HEK293 (cell line): Measurements from ENCODE around the gene CACNA1B.

ENCODE experiments used
- FEZF1 ChIP-seq: fragments of 450-650 bp; formaldehyde crosslinking; IDR thresholded peaks from 2 replicates; pipeline ENCODE4 v1.5.1; 2016; ENCODE audit warnings: missing biosample characterization, missing genetic modification characterization
- GLI4 ChIP-seq: fragments of 450-650 bp; formaldehyde crosslinking; IDR thresholded peaks from 2 replicates; pipeline ENCODE4 v1.5.1; 2016; ENCODE audit warnings: missing biosample characterization, missing genetic modification characterization
- HOXA7 ChIP-seq: sonication (generic); formaldehyde crosslinking; IDR thresholded peaks from 2 replicates; pipeline ENCODE4 v1.8.1; 2022; ENCODE audit warnings: missing genetic modification reagents, borderline replicate concordance
- HOXD13 ChIP-seq: sonication (generic); formaldehyde crosslinking; IDR thresholded peaks from 2 replicates; pipeline ENCODE4 v1.8.0; 2022; ENCODE audit warnings: missing genetic modification reagents, borderline replicate concordance
- KLF8 ChIP-seq: fragments of 450-650 bp; formaldehyde crosslinking; IDR thresholded peaks from 2 replicates; pipeline ENCODE4 v1.5.1; 2016; ENCODE audit warnings: missing biosample characterization, missing genetic modification characterization
- ZFP37 ChIP-seq: fragments of 450-650 bp; formaldehyde crosslinking; IDR thresholded peaks from 2 replicates; pipeline ENCODE4 v1.5.1; 2016; ENCODE audit warnings: missing biosample characterization, missing genetic modification characterization
- ZNF16 ChIP-seq: fragments of 450-650 bp; formaldehyde crosslinking; IDR thresholded peaks from 2 replicates; pipeline ENCODE4 v1.5.1; 2016; ENCODE audit warnings: low read depth, missing biosample characterization, missing genetic modification characterization
- ZNF169 ChIP-seq: fragments of 450-650 bp; formaldehyde crosslinking; IDR thresholded peaks from 2 replicates; pipeline ENCODE4 v1.5.1; 2016; ENCODE audit warnings: missing biosample characterization, missing genetic modification characterization
- ZNF19 ChIP-seq: fragments of 450-650 bp; formaldehyde crosslinking; IDR thresholded peaks from 2 replicates; pipeline ENCODE4; 2016; ENCODE audit warnings: missing biosample characterization, missing genetic modification characterization, low read depth
- ZNF2 ChIP-seq: fragments of 450-650 bp; formaldehyde crosslinking; IDR thresholded peaks from 2 replicates; pipeline ENCODE4 v1.5.1; 2016; ENCODE audit warnings: missing biosample characterization, missing genetic modification characterization
- ZNF404 ChIP-seq: fragments of 450-650 bp; formaldehyde crosslinking; IDR thresholded peaks from 2 replicates; pipeline ENCODE4 v1.5.1; 2017; ENCODE audit warnings: missing biosample characterization, missing genetic modification characterization
- ZNF433 ChIP-seq: fragments of 450-650 bp; formaldehyde crosslinking; IDR thresholded peaks from 2 replicates; pipeline ENCODE4 v1.5.1; 2016; ENCODE audit warnings: missing biosample characterization, missing genetic modification characterization, low read depth
- ZNF549 ChIP-seq: fragments of 450-650 bp; IDR thresholded peaks from 2 replicates; pipeline ENCODE4 v1.5.1; 2018; ENCODE audit warnings: missing biosample characterization, missing genetic modification characterization, mild to moderate bottlenecking, inconsistent platforms, moderate library complexity
- ZNF571 ChIP-seq: fragments of 450-650 bp; formaldehyde crosslinking; IDR thresholded peaks from 2 replicates; pipeline ENCODE4 v1.5.0; 2017; ENCODE audit warnings: missing biosample characterization, missing genetic modification characterization
- ZNF610 ChIP-seq: fragments of 450-650 bp; formaldehyde crosslinking; IDR thresholded peaks from 2 replicates; pipeline ENCODE4 v1.5.1; 2016; ENCODE audit warnings: missing biosample characterization, missing genetic modification characterization, borderline replicate concordance
- ZNF629 ChIP-seq: fragments of 450-650 bp; formaldehyde crosslinking; IDR thresholded peaks from 2 replicates; pipeline ENCODE4 v1.5.1; 2017; ENCODE audit warnings: missing biosample characterization, missing genetic modification characterization
- ZNF645 ChIP-seq: fragments of 450-650 bp; formaldehyde crosslinking; IDR thresholded peaks from 2 replicates; pipeline ENCODE4; 2016; ENCODE audit warnings: missing biosample characterization, missing genetic modification characterization
- ZNF707 ChIP-seq: fragments of 450-650 bp; formaldehyde crosslinking; IDR thresholded peaks from 2 replicates; pipeline ENCODE4 v1.5.1; 2016; ENCODE audit warnings: missing biosample characterization, missing genetic modification characterization
- ZNF837 ChIP-seq: fragments of 450-650 bp; formaldehyde crosslinking; IDR thresholded peaks from 2 replicates; pipeline ENCODE4 v1.5.1; 2016; ENCODE audit warnings: missing biosample characterization, missing genetic modification characterization
- ZSCAN4 ChIP-seq: fragments of 450-650 bp; formaldehyde crosslinking; IDR thresholded peaks from 2 replicates; pipeline ENCODE4 v1.5.1; 2017; ENCODE audit warnings: missing biosample characterization, missing genetic modification characterization
- TF ChIP-seq, protein P1 (sequence below): fragments of 450-650 bp; formaldehyde crosslinking; IDR thresholded peaks from 2 replicates; pipeline ENCODE4 v1.5.1; 2016; ENCODE audit warnings: missing biosample characterization, missing genetic modification characterization
- TF ChIP-seq, protein P2 (sequence below): fragments of 450-650 bp; formaldehyde crosslinking; IDR thresholded peaks from 2 replicates; pipeline ENCODE4 v1.5.1; 2016; ENCODE audit warnings: missing biosample characterization, missing genetic modification characterization
- TF ChIP-seq, protein P3 (sequence below): sonication (generic); formaldehyde crosslinking; IDR thresholded peaks from 2 replicates; pipeline ENCODE4 v1.8.1; 2022; ENCODE audit warnings: mild to moderate bottlenecking, moderate library complexity, missing genetic modification reagents
- TF ChIP-seq, protein P4 (sequence below): fragments of 450-650 bp; formaldehyde crosslinking; IDR thresholded peaks from 2 replicates; pipeline ENCODE4 v1.5.1; 2016; ENCODE audit warnings: missing biosample characterization, missing genetic modification characterization
- TF ChIP-seq, protein P5 (sequence below): fragments of 450-650 bp; formaldehyde crosslinking; IDR thresholded peaks from 2 replicates; pipeline ENCODE4 v1.5.1; 2016; ENCODE audit warnings: missing biosample characterization, missing genetic modification characterization
- TF ChIP-seq, protein P6 (sequence below): fragments of 450-650 bp; formaldehyde crosslinking; IDR thresholded peaks from 2 replicates; pipeline ENCODE4 v1.5.1; 2017; ENCODE audit warnings: missing biosample characterization, missing genetic modification characterization

Gene CACNA1B

DNA sequence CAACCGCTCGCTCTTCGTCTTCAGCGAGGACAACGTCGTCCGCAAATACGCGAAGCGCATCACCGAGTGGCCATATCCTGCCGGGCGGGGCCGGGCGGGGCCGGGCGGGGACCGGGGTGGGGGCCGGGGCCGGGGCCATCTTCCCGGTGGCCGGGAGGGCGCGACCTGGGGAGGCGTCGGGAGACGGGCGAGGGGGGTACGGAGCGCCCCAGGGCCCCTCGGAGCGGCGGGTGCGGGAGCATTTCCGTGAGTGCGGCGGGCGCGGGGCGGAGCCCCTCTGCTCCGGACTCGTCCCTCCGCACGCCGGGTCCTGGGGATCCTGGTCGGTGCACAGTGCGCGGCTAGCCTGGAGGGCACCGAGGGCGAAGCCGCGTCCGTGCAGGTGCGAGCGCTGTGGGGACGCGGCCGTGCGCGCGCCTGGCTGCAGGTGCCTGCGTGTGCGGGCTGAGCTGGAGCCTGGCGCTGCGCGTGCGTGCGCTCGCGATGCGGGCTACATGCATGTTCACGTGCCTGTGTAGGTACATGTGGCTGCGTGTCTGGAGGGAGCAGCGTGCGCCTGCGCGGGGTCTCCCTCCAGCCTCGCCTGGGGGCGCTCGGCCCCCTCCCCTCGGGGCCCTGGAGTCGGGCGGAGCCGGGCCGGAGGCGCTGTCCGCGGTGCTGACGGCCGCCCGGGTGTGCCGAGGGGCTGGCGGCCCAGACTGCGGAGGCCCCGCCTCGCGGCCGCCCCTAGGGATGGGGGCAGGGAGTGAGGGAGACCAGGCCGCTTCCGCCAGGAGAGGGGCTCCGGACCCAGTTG lies 762 bp downstream of the CACNA1B start (continued):
- TF ChIP-seq, protein P1, sequence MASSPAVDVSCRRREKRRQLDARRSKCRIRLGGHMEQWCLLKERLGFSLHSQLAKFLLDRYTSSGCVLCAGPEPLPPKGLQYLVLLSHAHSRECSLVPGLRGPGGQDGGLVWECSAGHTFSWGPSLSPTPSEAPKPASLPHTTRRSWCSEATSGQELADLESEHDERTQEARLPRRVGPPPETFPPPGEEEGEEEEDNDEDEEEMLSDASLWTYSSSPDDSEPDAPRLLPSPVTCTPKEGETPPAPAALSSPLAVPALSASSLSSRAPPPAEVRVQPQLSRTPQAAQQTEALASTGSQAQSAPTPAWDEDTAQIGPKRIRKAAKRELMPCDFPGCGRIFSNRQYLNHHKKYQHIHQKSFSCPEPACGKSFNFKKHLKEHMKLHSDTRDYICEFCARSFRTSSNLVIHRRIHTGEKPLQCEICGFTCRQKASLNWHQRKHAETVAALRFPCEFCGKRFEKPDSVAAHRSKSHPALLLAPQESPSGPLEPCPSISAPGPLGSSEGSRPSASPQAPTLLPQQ, result peak; percentile 18; the same call in 1 of the 2 replicates
- TF ChIP-seq, protein P2, sequence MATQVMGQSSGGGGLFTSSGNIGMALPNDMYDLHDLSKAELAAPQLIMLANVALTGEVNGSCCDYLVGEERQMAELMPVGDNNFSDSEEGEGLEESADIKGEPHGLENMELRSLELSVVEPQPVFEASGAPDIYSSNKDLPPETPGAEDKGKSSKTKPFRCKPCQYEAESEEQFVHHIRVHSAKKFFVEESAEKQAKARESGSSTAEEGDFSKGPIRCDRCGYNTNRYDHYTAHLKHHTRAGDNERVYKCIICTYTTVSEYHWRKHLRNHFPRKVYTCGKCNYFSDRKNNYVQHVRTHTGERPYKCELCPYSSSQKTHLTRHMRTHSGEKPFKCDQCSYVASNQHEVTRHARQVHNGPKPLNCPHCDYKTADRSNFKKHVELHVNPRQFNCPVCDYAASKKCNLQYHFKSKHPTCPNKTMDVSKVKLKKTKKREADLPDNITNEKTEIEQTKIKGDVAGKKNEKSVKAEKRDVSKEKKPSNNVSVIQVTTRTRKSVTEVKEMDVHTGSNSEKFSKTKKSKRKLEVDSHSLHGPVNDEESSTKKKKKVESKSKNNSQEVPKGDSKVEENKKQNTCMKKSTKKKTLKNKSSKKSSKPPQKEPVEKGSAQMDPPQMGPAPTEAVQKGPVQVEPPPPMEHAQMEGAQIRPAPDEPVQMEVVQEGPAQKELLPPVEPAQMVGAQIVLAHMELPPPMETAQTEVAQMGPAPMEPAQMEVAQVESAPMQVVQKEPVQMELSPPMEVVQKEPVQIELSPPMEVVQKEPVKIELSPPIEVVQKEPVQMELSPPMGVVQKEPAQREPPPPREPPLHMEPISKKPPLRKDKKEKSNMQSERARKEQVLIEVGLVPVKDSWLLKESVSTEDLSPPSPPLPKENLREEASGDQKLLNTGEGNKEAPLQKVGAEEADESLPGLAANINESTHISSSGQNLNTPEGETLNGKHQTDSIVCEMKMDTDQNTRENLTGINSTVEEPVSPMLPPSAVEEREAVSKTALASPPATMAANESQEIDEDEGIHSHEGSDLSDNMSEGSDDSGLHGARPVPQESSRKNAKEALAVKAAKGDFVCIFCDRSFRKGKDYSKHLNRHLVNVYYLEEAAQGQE, result peak; percentile 96
- no peak for TF ChIP-seq ZNF549
- TF ChIP-seq, protein P3, sequence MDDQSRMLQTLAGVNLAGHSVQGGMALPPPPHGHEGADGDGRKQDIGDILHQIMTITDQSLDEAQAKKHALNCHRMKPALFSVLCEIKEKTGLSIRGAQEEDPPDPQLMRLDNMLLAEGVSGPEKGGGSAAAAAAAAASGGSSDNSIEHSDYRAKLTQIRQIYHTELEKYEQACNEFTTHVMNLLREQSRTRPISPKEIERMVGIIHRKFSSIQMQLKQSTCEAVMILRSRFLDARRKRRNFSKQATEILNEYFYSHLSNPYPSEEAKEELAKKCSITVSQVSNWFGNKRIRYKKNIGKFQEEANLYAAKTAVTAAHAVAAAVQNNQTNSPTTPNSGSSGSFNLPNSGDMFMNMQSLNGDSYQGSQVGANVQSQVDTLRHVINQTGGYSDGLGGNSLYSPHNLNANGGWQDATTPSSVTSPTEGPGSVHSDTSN, result peak; percentile 82; the same call in 1 of the 2 replicates
- no peak for TF ChIP-seq ZNF629 (tag by site-specific recombination)
- TF ChIP-seq ZNF610, result no peak
- TF ChIP-seq ZNF19 (tag by site-specific recombination), result no peak
- TF ChIP-seq HOXD13 (CRISPR knock-in tag), result no peak
- TF ChIP-seq, protein P4, sequence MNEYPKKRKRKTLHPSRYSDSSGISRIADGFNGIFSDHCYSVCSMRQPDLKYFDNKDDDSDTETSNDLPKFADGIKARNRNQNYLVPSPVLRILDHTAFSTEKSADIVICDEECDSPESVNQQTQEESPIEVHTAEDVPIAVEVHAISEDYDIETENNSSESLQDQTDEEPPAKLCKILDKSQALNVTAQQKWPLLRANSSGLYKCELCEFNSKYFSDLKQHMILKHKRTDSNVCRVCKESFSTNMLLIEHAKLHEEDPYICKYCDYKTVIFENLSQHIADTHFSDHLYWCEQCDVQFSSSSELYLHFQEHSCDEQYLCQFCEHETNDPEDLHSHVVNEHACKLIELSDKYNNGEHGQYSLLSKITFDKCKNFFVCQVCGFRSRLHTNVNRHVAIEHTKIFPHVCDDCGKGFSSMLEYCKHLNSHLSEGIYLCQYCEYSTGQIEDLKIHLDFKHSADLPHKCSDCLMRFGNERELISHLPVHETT (tag by site-specific recombination), result no peak
- no peak for TF ChIP-seq GLI4
- TF ChIP-seq ZNF433 (tag by site-specific recombination), result no peak
- no peak for TF ChIP-seq HOXA7 (CRISPR knock-in tag)
- TF ChIP-seq ZNF571, result no peak
- no peak for TF ChIP-seq ZNF2 (tag by site-specific recombination)
- TF ChIP-seq FEZF1 (tag by site-specific recombination), result no peak
- TF ChIP-seq, protein P5, sequence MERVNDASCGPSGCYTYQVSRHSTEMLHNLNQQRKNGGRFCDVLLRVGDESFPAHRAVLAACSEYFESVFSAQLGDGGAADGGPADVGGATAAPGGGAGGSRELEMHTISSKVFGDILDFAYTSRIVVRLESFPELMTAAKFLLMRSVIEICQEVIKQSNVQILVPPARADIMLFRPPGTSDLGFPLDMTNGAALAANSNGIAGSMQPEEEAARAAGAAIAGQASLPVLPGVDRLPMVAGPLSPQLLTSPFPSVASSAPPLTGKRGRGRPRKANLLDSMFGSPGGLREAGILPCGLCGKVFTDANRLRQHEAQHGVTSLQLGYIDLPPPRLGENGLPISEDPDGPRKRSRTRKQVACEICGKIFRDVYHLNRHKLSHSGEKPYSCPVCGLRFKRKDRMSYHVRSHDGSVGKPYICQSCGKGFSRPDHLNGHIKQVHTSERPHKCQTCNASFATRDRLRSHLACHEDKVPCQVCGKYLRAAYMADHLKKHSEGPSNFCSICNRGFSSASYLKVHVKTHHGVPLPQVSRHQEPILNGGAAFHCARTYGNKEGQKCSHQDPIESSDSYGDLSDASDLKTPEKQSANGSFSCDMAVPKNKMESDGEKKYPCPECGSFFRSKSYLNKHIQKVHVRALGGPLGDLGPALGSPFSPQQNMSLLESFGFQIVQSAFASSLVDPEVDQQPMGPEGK (tag by site-specific recombination), result peak; percentile 77
- TF ChIP-seq, protein P6, sequence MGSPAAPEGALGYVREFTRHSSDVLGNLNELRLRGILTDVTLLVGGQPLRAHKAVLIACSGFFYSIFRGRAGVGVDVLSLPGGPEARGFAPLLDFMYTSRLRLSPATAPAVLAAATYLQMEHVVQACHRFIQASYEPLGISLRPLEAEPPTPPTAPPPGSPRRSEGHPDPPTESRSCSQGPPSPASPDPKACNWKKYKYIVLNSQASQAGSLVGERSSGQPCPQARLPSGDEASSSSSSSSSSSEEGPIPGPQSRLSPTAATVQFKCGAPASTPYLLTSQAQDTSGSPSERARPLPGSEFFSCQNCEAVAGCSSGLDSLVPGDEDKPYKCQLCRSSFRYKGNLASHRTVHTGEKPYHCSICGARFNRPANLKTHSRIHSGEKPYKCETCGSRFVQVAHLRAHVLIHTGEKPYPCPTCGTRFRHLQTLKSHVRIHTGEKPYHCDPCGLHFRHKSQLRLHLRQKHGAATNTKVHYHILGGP (tag by site-specific recombination), result no peak
- no peak for TF ChIP-seq ZNF404 (tag by site-specific recombination)
- TF ChIP-seq KLF8 (tag by site-specific recombination), result peak; percentile 41; the same call in 1 of the 2 replicates
- no peak for TF ChIP-seq ZNF16 (tag by site-specific recombination)
- no peak for TF ChIP-seq ZSCAN4 (tag by site-specific recombination)
- no peak for TF ChIP-seq ZNF169 (tag by site-specific recombination)
- no peak for TF ChIP-seq ZFP37
- no peak for TF ChIP-seq ZNF645 (tag by site-specific recombination)
- TF ChIP-seq ZNF837, result no peak
- no peak for TF ChIP-seq ZNF707 (tag by site-specific recombination)
